CD8-positive, alpha-beta memory T cell (primary cell): ENCODE data around the gene COX14. TPM values are rescaled to one million over a fixed set of nuclear protein-coding genes. Genes with fewer than 3 reads are reported as not detected.

Experiments
- CTCF ChIA-PET: fragments of 350-600 bp; sonication (Branson Sonifier 250); formaldehyde crosslinking; loops from one replicate; lab custom pipeline; 2021; ENCODE audit warnings: antibody characterized with exemption; lab: Charles Lee
- POLR2A ChIA-PET: fragments of 350-600 bp; sonication (Branson Sonifier 250); formaldehyde crosslinking; loops from one replicate; lab custom pipeline; 2021; ENCODE audit warnings: antibody characterized with exemption; lab: Charles Lee
- DNase-seq, 5 donors: peaks; one replicate each; pipeline versions ENCODE4 v3.0.0 to v3.0.0-alpha.2; 2020 to 2022; ENCODE audit warnings: mixed read lengths in 1 of 5
- H3K27ac ChIP-seq: one replicate; pipeline ENCODE4 v1.7.0; 2013; ENCODE audit warnings: low read depth, mild to moderate bottlenecking, low read length, moderate library complexity
- H3K27me3 ChIP-seq: 2 replicates; pipeline ENCODE4 v1.7.0; 2013; ENCODE audit warnings: low read length, mild to moderate bottlenecking; ENCODE audit not compliant: insufficient read depth, poor library complexity, severe bottlenecking
- H3K36me3 ChIP-seq: 2 replicates; pipeline ENCODE4 v1.7.0; 2013; ENCODE audit warnings: mild to moderate bottlenecking, low read length, moderate library complexity; ENCODE audit not compliant: insufficient read depth
- H3K4me1 ChIP-seq: 2 replicates; pipeline ENCODE4 v1.7.0; 2013; ENCODE audit warnings: mild to moderate bottlenecking, low read length, moderate library complexity; ENCODE audit not compliant: insufficient read depth
- H3K4me3 ChIP-seq: 2 replicates; pipeline ENCODE4 v1.7.0; 2013; ENCODE audit warnings: mild to moderate bottlenecking, low read length
- H3K9me3 ChIP-seq: 2 replicates; pipeline ENCODE4 v1.7.0; 2013; ENCODE audit warnings: mild to moderate bottlenecking, low read length
- H3K27ac Mint-ChIP-seq, 8 donors: one replicate each; pipeline ENCODE4 v1.8.0; 2020 to 2021; ENCODE audit warnings: mixed read lengths in 8 of 8, mild to moderate bottlenecking in 6 of 8, inconsistent platforms in 3 of 8, moderate library complexity in 3 of 8
- H3K27me3 Mint-ChIP-seq, 2 donors: one replicate each; pipeline ENCODE4 v1.8.0; 2020 to 2021; ENCODE audit warnings: mixed read lengths in 2 of 2, mild to moderate bottlenecking in 1 of 2, moderate library complexity in 1 of 2
- H3K36me3 Mint-ChIP-seq, 3 donors: one replicate each; pipeline ENCODE4 v1.8.0; 2020 to 2021; ENCODE audit warnings: mixed read lengths in 3 of 3, inconsistent platforms in 1 of 3, mild to moderate bottlenecking in 1 of 3
- H3K4me1 Mint-ChIP-seq, 3 donors: one replicate each; pipeline ENCODE4 v1.8.0; 2020 to 2021; ENCODE audit warnings: mixed read lengths in 3 of 3, inconsistent platforms in 1 of 3, mild to moderate bottlenecking in 1 of 3
- H3K4me3 Mint-ChIP-seq, 7 donors: one replicate each; pipeline ENCODE4 v1.8.0; 2020 to 2021; ENCODE audit warnings: mixed read lengths in 7 of 7, mild to moderate bottlenecking in 6 of 7, moderate library complexity in 4 of 7, inconsistent platforms in 2 of 7
- H3K9me3 Mint-ChIP-seq, 5 donors: one replicate each; pipeline ENCODE4 v1.8.0; 2020 to 2022; ENCODE audit warnings: mixed read lengths in 5 of 5, mild to moderate bottlenecking in 3 of 5, moderate library complexity in 2 of 5, inconsistent platforms in 1 of 5
- polyA plus RNA-seq: library from polyadenylated mRNA; unstranded; fragments of 300-500 nt; fragmentation: Illumina TruSeq; gene quantifications from one replicate; pipeline ENCODE4 v1.2.3, GENCODE V29; 2021
- total RNA-seq, 2 experiments: library from RNA; stranded (reverse); gene quantifications; one replicate each; pipeline ENCODE4 v1.2.3, GENCODE V29; 2021

Gene COX14
- total RNA-seq (10 to 100 TPM; 58.7 to 59.2 TPM), polyA plus RNA-seq (250 TPM)

DNA sequence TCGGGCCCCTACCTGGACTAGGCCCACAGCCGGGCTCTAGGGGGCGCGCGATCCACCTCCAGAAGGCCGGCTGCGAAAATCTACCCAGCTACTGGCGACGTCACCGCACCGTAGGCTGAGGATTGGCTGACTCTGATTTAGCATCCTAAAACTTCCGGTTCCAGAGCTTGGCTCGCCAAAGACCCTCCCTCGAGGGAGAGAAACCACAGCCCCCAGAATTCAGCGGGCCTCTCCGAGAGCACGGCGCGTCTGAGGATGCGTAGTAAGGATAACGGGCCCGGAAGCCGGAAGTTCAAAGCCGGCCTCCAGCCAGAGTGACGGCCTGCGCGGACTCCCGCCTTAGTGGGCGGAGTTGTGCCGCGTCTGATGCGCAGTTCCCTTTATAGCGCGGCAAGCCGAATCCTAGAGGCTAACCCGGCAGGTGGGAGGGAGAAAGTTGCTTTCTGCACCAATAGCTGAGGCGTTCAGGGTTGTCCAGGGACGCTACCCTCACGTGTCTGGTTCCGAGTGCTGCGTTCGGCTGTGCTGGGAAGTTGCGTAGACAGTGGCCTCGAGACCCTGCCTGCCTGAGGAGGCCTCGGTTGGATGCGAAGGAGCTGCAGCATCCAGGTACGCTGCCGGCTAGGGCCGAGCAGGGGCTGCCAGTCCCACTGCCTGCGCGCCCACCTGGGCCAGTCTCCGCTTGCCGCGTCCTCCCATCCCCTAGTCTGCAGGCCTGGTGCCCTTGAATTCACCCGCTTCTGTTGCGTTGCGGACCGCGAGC, at the start of gene COX14:
TSS of gene COX14 (plus strand) at position 544 of the 763 bp plus-strand sequence. CDS start 7,808 bp downstream, outside the sequence.
- no peaks in the 10 kb centered on the region for H3K27me3 ChIP-seq
- H3K4me3 Mint-ChIP-seq = peak within 1 kb of the TSS; percentile 94 to 99 (median 97)
- CTCF ChIA-PET = interaction anchor here (0.6 to 7.0 kb wide), 31 partner anchors 7 to 172 kb away, joined by 3 to 118 read pairs (median 6); partner anchors contain the start of genes CERS5, GPD1, LIMA1 and SMARCD1
- H3K9me3 ChIP-seq = no peaks in the 10 kb centered on the region
- no peaks in the 10 kb centered on the region for H3K27me3 Mint-ChIP-seq
- H3K4me3 ChIP-seq = peak within 1 kb of the TSS; percentile 91
- H3K27ac Mint-ChIP-seq = peak within 1 kb of the TSS; percentile 96 to 100 (median 98)
- H3K4me1 ChIP-seq = peaks cover 29% of the 10 kb centered on the region
- H3K9me3 Mint-ChIP-seq = no peaks in the 10 kb centered on the region
- peaks cover 0 to 33% (median 4%) of the 10 kb centered on the region in 3 donors for H3K36me3 Mint-ChIP-seq
- H3K4me1 Mint-ChIP-seq = peaks cover 30 to 48% (median 41%) of the 10 kb centered on the region in 3 donors
- peaks cover 8% of the 10 kb centered on the region for H3K36me3 ChIP-seq
- H3K27ac ChIP-seq = peak within 1 kb of the TSS; percentile 98
- peak; percentile 98 to 100 (median 99) for DNase-seq
- POLR2A ChIA-PET = interaction anchor here (0.6 to 3.1 kb wide), 22 partner anchors 9 to 1360 kb away, joined by 3 to 50 read pairs (median 4); partner anchors contain the start of genes ATF1, CERS5, SMARCD1 and SPATS2

DNA sequence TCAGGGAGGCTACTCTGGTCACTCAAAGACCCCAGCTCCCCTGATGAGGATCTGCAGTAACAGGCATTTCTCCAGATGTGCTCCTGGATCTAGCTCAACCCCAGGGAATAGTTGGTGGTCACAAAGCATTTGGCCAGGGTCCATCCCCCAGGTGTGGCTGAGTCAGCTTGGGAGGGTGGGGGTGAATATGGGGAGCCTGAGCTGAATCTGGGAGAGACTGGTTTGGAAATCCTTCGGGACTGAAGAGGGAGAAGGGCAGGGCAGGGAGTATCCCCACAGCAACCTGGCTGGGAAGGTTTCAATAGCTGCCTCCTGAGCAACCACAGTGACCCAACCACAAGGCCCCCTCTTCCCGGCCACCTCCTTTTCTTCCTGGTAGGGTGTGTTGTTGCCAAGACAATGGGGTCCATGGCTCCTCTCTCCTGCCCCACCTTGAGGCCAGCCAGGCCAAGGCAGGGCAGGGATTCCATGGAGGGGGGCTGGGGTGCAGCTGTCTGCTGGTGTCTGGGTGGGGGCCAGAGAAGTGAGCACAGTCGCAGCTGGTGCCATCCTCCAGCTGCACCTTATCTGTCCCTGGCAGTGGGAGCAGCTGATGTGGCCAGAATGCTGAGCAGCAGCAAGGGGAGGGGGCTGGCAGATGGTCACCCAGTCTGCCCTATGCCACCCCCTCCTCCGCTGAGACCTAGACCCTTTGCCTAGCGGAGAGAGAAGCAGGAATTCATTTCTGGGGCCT, 49.1 kb upstream of the COX14 start:
- H3K36me3 ChIP-seq = no peaks in the 10 kb centered on the region
- H3K36me3 Mint-ChIP-seq = no peaks in the 10 kb centered on the region
- no peak overlapping the region for H3K4me3 ChIP-seq
- ChIA-PET CTCF (interaction anchor here (1.2 to 5.4 kb wide), 3 partner anchors 7 to 95 kb away, joined by 3 to 47 read pairs (median 26); no protein-coding TSS in a partner anchor), POLR2A (no interaction called here)
- H3K27ac ChIP-seq = no peak overlapping the region
- no peak overlapping the region for H3K27ac Mint-ChIP-seq
- H3K4me3 Mint-ChIP-seq = no peak overlapping the region
- DNase-seq = no peak
- no peaks in the 10 kb centered on the region for H3K9me3 Mint-ChIP-seq
- no peaks in the 10 kb centered on the region for H3K9me3 ChIP-seq
- H3K27me3 ChIP-seq = no peaks in the 10 kb centered on the region
- peaks cover 22 to 28% of the 10 kb centered on the region in 2 donors for H3K27me3 Mint-ChIP-seq
- H3K4me1 Mint-ChIP-seq = peaks cover 10 to 36% (median 14%) of the 10 kb centered on the region in 3 donors
- peaks cover 18% of the 10 kb centered on the region for H3K4me1 ChIP-seq

- H3K4me1 ChIP-seq = no peaks in the 10 kb centered on the region
- Mint-ChIP-seq H3K36me3 (peaks cover 0 to 1% (median 0%) of the 10 kb centered on the region in 3 donors), H3K27me3 (peaks cover 13 to 16% of the 10 kb centered on the region in 2 donors), H3K9me3 (no peaks in the 10 kb centered on the region), H3K4me1 (peaks cover 4 to 16% (median 5%) of the 10 kb centered on the region in 3 donors), H3K27ac (no peak overlapping the region), H3K4me3 (no peak overlapping the region)
- no peaks in the 10 kb centered on the region for H3K36me3 ChIP-seq
- POLR2A ChIA-PET = no interaction called here
- no peaks in the 10 kb centered on the region for H3K27me3 ChIP-seq
- CTCF ChIA-PET = interaction anchor here (0.5 to 7.0 kb wide), 10 partner anchors 10 to 115 kb away, joined by 3 to 69 read pairs (median 4); no protein-coding TSS in a partner anchor
- no peaks in the 10 kb centered on the region for H3K9me3 ChIP-seq
- no peak overlapping the region for H3K27ac ChIP-seq
- DNase-seq = peak in 1 of 5 donors; percentile 11
- H3K4me3 ChIP-seq = no peak overlapping the region
Measured at GRCh38 chr12:50065726-50066310, 46.2 kb upstream of the COX14 start.

GRCh38 chr12:50066402-50066801, 45.6 kb upstream of the COX14 start:
- no peaks in the 10 kb centered on the region for H3K27me3 ChIP-seq
- H3K9me3 ChIP-seq = no peaks in the 10 kb centered on the region
- CTCF ChIA-PET = interaction anchor here (0.5 to 7.0 kb wide), 6 partner anchors 18 to 115 kb away, joined by 3 to 69 read pairs (median 4); no protein-coding TSS in a partner anchor
- DNase-seq = peak in 1 of 5 donors; percentile 13
- Mint-ChIP-seq H3K27ac (no peak overlapping the region), H3K4me1 (peaks cover 4 to 10% (median 5%) of the 10 kb centered on the region in 3 donors), H3K9me3 (no peaks in the 10 kb centered on the region), H3K36me3 (peaks cover 0 to 1% (median 0%) of the 10 kb centered on the region in 3 donors), H3K27me3 (peaks cover 10 to 12% of the 10 kb centered on the region in 2 donors), H3K4me3 (no peak overlapping the region)
- H3K27ac ChIP-seq = no peak overlapping the region
- no peaks in the 10 kb centered on the region for H3K36me3 ChIP-seq
- no peak overlapping the region for H3K4me3 ChIP-seq
- POLR2A ChIA-PET = interaction anchor here (0.6 to 0.7 kb wide), 2 partner anchors 47 to 959 kb away, joined by 3 read pairs; no protein-coding TSS in a partner anchor
- no peaks in the 10 kb centered on the region for H3K4me1 ChIP-seq

- H3K27ac Mint-ChIP-seq = no peak overlapping the region
- no peaks in the 10 kb centered on the region for H3K27me3 ChIP-seq
- H3K27ac ChIP-seq = no peak overlapping the region
- H3K36me3 Mint-ChIP-seq = peaks cover 0 to 1% (median 0%) of the 10 kb centered on the region in 3 donors
- H3K4me3 Mint-ChIP-seq = no peak overlapping the region
- H3K36me3 ChIP-seq = no peaks in the 10 kb centered on the region
- H3K27me3 Mint-ChIP-seq = peaks cover 3 to 4% of the 10 kb centered on the region in 2 donors
- no peaks in the 10 kb centered on the region for H3K9me3 Mint-ChIP-seq
- H3K4me3 ChIP-seq = no peak overlapping the region
- ChIA-PET POLR2A (interaction anchor here (0.7 kb wide), 1 partner anchor 607 kb away, joined by 4 read pairs; no protein-coding TSS in a partner anchor), CTCF (interaction anchor here (1.4 to 7.0 kb wide), 8 partner anchors 9 to 123 kb away, joined by 3 to 69 read pairs (median 8); no protein-coding TSS in a partner anchor)
- H3K4me1 ChIP-seq = no peaks in the 10 kb centered on the region
- H3K9me3 ChIP-seq = no peaks in the 10 kb centered on the region
- no peak for DNase-seq
- H3K4me1 Mint-ChIP-seq = peaks cover 4 to 8% (median 5%) of the 10 kb centered on the region in 3 donors
Measured at GRCh38 chr12:50069069-50069468, 43.0 kb upstream of the COX14 start.

GRCh38 chr12:50069539-50069938, 42.5 kb upstream of the COX14 start:
- H3K36me3 Mint-ChIP-seq = peaks cover 0 to 1% (median 0%) of the 10 kb centered on the region in 3 donors
- Histone ChIP-seq H3K27me3 (no peaks in the 10 kb centered on the region), H3K9me3 (no peaks in the 10 kb centered on the region), H3K36me3 (no peaks in the 10 kb centered on the region), H3K4me1 (no peaks in the 10 kb centered on the region), H3K4me3 (no peak overlapping the region), H3K27ac (no peak overlapping the region)
- POLR2A ChIA-PET = interaction anchor here (0.7 kb wide), 1 partner anchor 607 kb away, joined by 4 read pairs; no protein-coding TSS in a partner anchor
- H3K9me3 Mint-ChIP-seq = no peaks in the 10 kb centered on the region
- peak overlapping the region in 1 of 8 donors; percentile 44 for H3K27ac Mint-ChIP-seq
- peaks cover 4 to 8% (median 5%) of the 10 kb centered on the region in 3 donors for H3K4me1 Mint-ChIP-seq
- peaks cover 3 to 4% of the 10 kb centered on the region in 2 donors for H3K27me3 Mint-ChIP-seq
- H3K4me3 Mint-ChIP-seq = no peak overlapping the region
- CTCF ChIA-PET = interaction anchor here (1.2 to 7.0 kb wide), 16 partner anchors 9 to 556 kb away, joined by 3 to 69 read pairs (median 6); partner anchors contain the start of genes CERS5, COX14 and TMBIM6
- no peak for DNase-seq
